ENCODE measurements around the gene TUBGCP3. TPM values are rescaled to one million over a fixed set of nuclear protein-coding genes. Genes with fewer than 3 reads are reported as not detected.

The TUBGCP3 gene
- total RNA-seq, 4 donors from 2014 or later = 21.9 to 56.3 (median 29.3) TPM

- Histone ChIP-seq H3K27me3 (no peaks in the 10 kb centered on the region), H3K9me3 (no peaks in the 10 kb centered on the region), H3K4me1 (peaks cover 0 to 6% (median 0%) of the 10 kb centered on the region in 4 donors), H3K27ac (no peak overlapping the region), H3K4me3 (no peak overlapping the region), H3K36me3 (peaks cover 0 to 42% (median 0%) of the 10 kb centered on the region in 3 donors)
- TF ChIP-seq CTCF (IDR thresholded peaks at IDR 0.05) (no peak), POLR2A (IDR thresholded peaks at IDR 0.05) (no peak), EP300 (IDR thresholded peaks at IDR 0.05) (no peak)
- WGBS, 2 donors = 96 to 98% methylated on average over 9 of the region's 9 CpGs
- no peak for DNase-seq (ENCODE audit: low spot score in 2 of 2)
These were observed 61.7 kb downstream of the TUBGCP3 start for GRCh38 chr13:112526146-112526853.

GRCh38 chr13:112525356-112525945 lies 62.5 kb downstream of the TUBGCP3 start:
- H3K36me3 ChIP-seq = peaks cover 0 to 50% (median 0%) of the 10 kb centered on the region in 3 donors
- H3K4me1 ChIP-seq = no peaks in the 10 kb centered on the region
- no peak for DNase-seq (ENCODE audit: low spot score in 2 of 2)
- no peaks in the 10 kb centered on the region for H3K27me3 ChIP-seq
- H3K27ac ChIP-seq = no peak overlapping the region
- H3K9me3 ChIP-seq = no peaks in the 10 kb centered on the region
- H3K4me3 ChIP-seq = no peak overlapping the region
- 95% methylated on average over 7 of the region's 7 CpGs for WGBS, 2 donors
- TF ChIP-seq EP300 (IDR thresholded peaks at IDR 0.05) (no peak), CTCF (IDR thresholded peaks at IDR 0.05) (no peak), POLR2A (IDR thresholded peaks at IDR 0.05) (no peak)

GRCh38 chr13:112522578-112522977 lies 65.4 kb downstream of the TUBGCP3 start:
- Histone ChIP-seq H3K4me3 (no peak overlapping the region), H3K36me3 (peaks cover 0 to 76% (median 9%) of the 10 kb centered on the region in 3 donors), H3K9me3 (no peaks in the 10 kb centered on the region), H3K4me1 (no peaks in the 10 kb centered on the region), H3K27me3 (no peaks in the 10 kb centered on the region), H3K27ac (no peak overlapping the region)
- 91% methylated on average over 5 of the region's 5 CpGs for WGBS, 2 donors
- DNase-seq (ENCODE audit: low spot score in 2 of 2) = no peak
- TF ChIP-seq EP300 (IDR thresholded peaks at IDR 0.05) (no peak), CTCF (IDR thresholded peaks at IDR 0.05) (no peak), POLR2A (IDR thresholded peaks at IDR 0.05) (no peak)

- no peak for TF ChIP-seq POLR2A (IDR thresholded peaks at IDR 0.05)
- no peak for TF ChIP-seq CTCF (IDR thresholded peaks at IDR 0.05)
- TF ChIP-seq EP300 (IDR thresholded peaks at IDR 0.05) = no peak
- Histone ChIP-seq H3K4me1 (no peaks in the 10 kb centered on the region), H3K27ac (no peak overlapping the region), H3K9me3 (no peaks in the 10 kb centered on the region), H3K27me3 (no peaks in the 10 kb centered on the region), H3K4me3 (no peak overlapping the region), H3K36me3 (peaks cover 0 to 86% (median 15%) of the 10 kb centered on the region in 3 donors)
- no peak for DNase-seq (ENCODE audit: low spot score in 2 of 2)
- 83 to 92% methylated on average over 3 of the region's 3 CpGs for WGBS, 2 donors
These were observed 66.8 kb downstream of the TUBGCP3 start for GRCh38 chr13:112521073-112521685.

GRCh38 chr13:112519517-112520060 lies 68.4 kb downstream of the TUBGCP3 start:
- H3K27me3 ChIP-seq = no peaks in the 10 kb centered on the region
- no peak overlapping the region for H3K4me3 ChIP-seq
- TF ChIP-seq POLR2A (IDR thresholded peaks at IDR 0.05) (no peak), EP300 (IDR thresholded peaks at IDR 0.05) (no peak), CTCF (IDR thresholded peaks at IDR 0.05) (no peak)
- DNase-seq (ENCODE audit: low spot score in 2 of 2) = no peak
- no peak overlapping the region for H3K27ac ChIP-seq
- no peaks in the 10 kb centered on the region for H3K9me3 ChIP-seq
- H3K36me3 ChIP-seq = peaks cover 0 to 88% (median 16%) of the 10 kb centered on the region in 3 donors
- no peaks in the 10 kb centered on the region for H3K4me1 ChIP-seq
- 95 to 96% methylated on average over 20 of the region's 20 CpGs for WGBS, 2 donors

Data from tibial nerve (tissue), 4 donors.